B cell (primary cell): ENCODE data around the gene NDUFA6.

Source experiments
- EZH2 ChIP-seq: IDR thresholded peaks from 2 replicates; pipeline ENCODE4 v1.6.1; 2012; ENCODE audit warnings: borderline replicate concordance, low read depth, mild to moderate bottlenecking, moderate library complexity, low read length; ENCODE audit not compliant: insufficient read depth, poor library complexity, severe bottlenecking
- TF ChIP-seq, protein P1 (sequence below): fragments of 200-600 bp; IDR thresholded peaks from one replicate; pipeline ENCODE4 v1.8.0; 2022; ENCODE audit warnings: antibody characterized with exemption, mild to moderate bottlenecking

DNA sequence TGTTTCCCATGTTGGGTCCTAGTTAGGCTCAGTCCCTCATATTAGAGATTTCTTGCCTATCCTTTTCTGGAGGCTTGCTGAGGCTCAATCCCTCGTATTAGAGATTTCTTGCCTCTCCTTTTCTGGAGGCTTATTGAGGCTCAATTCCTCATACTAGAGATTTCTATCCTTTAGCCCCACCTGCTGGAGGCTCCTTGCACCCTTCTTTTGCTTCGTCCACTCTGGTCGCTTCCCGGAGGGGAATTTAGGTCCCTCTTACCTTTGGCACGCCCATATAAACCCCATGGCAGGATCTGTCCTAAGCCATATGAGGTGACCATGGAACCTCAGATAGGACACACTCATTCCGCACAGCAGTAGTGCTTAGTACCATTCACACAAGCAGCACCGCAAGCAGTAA is 24.1 kb upstream of the NDUFA6 start:
- TF ChIP-seq, protein P1, sequence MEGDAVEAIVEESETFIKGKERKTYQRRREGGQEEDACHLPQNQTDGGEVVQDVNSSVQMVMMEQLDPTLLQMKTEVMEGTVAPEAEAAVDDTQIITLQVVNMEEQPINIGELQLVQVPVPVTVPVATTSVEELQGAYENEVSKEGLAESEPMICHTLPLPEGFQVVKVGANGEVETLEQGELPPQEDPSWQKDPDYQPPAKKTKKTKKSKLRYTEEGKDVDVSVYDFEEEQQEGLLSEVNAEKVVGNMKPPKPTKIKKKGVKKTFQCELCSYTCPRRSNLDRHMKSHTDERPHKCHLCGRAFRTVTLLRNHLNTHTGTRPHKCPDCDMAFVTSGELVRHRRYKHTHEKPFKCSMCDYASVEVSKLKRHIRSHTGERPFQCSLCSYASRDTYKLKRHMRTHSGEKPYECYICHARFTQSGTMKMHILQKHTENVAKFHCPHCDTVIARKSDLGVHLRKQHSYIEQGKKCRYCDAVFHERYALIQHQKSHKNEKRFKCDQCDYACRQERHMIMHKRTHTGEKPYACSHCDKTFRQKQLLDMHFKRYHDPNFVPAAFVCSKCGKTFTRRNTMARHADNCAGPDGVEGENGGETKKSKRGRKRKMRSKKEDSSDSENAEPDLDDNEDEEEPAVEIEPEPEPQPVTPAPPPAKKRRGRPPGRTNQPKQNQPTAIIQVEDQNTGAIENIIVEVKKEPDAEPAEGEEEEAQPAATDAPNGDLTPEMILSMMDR = no peak
- TF ChIP-seq EZH2 = no peak
